SIG-M5 treated with dmso at 0.1 percent for 504 hours (cell line): ENCODE results near the gene GLRA1.
A peak's percentile ranks its signal among the peaks of the same experiment; 100 is the strongest.

Source experiments
- DNase-seq: peaks from one replicate; lab custom pipeline; 2025; ENCODE audit not compliant: unreplicated experiment; lab: John Stamatoyannopoulos, UW

Gene GLRA1

GRCh38 chr5:151779531-151780125 is 145.0 kb downstream of the GLRA1 start:
- DNase-seq, result no peak

DNA sequence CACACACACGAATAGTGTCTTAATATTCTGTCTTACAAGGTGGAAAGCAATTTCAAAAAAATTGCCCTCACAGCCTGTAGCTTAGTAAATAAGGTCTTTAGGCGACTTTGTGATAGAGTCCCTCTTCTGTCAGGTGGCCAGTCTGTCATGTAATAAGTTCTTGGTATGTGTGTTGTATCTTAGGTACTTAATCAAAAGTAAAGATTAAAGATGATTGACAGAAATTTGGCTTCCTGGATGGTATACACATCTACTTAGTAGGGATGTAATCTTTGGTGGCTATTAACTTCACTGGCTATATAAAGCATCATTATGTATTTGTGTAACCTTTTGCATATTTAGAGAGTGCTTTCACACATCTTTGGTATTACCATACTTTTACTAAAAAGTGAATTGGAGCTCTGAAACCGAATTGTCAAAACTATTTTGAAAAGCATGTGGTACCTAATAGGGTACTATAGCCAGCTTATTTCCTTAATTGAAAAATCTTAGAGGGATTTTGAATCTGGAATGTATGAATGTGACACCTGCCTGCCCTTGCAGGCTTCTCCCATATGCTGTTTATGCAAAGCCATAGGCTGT is 149.5 kb downstream of the GLRA1 start:
- DNase-seq, result no peak

- no peak for DNase-seq
Measured at GRCh38 chr5:151773951-151774350, 150.7 kb downstream of the GLRA1 start.

DNA sequence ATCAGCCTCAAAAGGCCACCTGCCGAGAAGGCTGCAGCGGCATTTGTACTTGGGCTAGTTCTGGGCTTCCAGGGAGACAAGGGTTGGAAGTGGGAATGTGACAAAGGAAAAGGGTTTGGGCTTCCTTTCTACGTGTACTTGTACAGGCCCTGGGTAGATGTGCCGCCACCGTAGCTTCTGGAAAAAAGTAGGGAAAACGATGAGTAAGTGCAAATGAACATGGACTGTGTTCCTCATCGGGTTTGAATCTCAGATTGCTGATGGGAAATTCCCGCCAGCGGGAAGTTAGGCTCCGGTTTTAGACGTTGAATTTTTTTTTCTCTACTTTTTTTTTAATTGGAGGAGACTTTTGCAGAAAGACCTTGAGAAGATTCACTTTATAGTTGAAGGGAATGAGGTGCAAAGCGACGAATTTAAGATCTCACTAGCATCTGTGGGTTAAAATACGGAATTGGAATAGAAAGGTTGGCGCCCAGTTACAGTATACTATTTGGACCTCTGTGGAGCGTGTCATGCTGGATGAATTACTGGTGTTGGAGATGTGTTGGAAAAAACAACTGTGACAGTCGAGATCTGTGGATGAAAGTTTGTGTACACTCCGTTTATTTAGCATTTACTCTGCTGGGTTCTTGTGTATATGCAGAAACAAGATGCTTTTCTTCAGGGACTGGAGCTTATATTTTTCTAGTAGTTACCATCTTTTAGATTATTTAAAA is 151.6 kb downstream of the GLRA1 start:
- peak; percentile 18 for DNase-seq
